C4-2B (cell line): ENCODE results near the gene MYOCD.

Source experiments
- H3K27ac ChIP-seq: fragments of 450-650 bp; 2 replicates; pipeline ENCODE4 v1.5.1; 2017
- ZFX ChIP-seq: fragments of 450-650 bp; IDR thresholded peaks from 2 replicates; pipeline ENCODE4 v1.6.1; 2017
- TF ChIP-seq, protein P1 (sequence below): fragments of 450-650 bp; conservative IDR thresholded peaks from 2 replicates; pipeline ENCODE4 v1.5.1; 2017; ENCODE audit warnings: mild to moderate bottlenecking

The MYOCD gene

DNA sequence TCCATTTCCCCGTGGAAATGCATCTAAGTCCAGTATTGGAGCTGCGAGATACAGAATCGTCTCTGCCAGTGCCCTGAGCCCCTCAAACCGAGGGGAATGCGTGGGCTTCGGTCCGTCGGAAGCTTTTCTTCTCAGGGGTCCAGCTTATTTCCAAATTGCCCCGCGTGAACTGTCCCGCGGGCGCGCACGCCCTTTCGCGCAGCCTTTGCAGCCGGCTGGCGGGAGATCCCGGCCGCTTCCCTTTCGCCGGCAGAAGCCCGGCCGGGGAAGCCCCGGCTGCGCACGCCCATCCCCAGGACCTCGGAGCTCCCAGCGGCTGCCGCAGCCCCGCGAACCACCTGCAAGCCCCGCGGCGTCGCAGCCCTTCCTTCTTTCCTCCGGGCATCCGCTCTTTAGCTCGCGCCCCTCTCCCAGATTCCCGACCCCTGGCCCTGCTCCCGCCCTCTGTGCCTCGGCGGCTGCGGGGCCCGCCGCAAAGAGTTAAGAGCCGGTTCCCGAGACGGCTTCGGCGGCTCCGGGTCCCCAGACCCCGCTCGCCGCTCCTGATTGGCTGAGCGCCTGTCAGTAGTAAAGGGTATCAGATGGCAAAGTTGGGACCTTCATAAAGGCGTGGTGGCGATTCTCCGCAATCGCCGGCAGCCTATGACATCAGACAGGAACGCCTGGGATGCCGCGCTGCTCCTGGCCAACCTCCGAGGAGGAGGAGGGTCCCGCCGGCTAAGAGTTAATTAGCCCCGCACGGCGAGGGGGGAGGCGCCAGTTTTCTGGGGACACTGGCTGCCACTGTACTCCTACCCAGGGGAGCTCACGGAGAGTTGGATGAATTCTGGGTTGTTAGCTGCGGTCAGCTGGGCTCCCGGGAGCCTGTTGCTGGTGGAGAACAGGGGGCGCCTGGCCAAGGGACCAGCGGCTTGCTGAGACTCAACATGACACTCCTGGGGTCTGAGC is at the start of gene MYOCD:
Gene MYOCD, plus strand, starts transcription at position 628 of the 948 bp plus-strand sequence. Its CDS starts 299 bp downstream, at position 927.
- H3K27ac ChIP-seq = no peak within 1 kb of the TSS
- TF ChIP-seq, protein P1, sequence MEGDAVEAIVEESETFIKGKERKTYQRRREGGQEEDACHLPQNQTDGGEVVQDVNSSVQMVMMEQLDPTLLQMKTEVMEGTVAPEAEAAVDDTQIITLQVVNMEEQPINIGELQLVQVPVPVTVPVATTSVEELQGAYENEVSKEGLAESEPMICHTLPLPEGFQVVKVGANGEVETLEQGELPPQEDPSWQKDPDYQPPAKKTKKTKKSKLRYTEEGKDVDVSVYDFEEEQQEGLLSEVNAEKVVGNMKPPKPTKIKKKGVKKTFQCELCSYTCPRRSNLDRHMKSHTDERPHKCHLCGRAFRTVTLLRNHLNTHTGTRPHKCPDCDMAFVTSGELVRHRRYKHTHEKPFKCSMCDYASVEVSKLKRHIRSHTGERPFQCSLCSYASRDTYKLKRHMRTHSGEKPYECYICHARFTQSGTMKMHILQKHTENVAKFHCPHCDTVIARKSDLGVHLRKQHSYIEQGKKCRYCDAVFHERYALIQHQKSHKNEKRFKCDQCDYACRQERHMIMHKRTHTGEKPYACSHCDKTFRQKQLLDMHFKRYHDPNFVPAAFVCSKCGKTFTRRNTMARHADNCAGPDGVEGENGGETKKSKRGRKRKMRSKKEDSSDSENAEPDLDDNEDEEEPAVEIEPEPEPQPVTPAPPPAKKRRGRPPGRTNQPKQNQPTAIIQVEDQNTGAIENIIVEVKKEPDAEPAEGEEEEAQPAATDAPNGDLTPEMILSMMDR = no peak
- no peak for TF ChIP-seq ZFX

DNA sequence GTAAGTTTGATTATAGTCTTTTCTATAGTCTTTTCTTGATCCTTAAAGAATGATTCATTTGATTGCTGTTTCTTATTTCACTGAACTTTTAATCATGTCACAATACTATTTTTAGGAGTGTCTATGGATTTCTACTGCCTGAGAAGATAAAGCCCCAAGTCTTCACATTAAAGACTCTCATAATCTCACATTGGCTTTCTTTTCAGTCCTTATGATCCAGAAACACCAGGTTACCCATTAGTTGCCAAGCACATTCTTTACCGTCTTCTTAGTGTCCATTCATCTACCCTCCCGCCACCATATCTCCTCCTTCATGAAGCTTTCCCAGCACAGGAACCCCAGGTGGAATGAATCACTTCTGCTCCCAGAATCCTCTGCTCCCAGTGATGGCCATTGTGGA is 49.5 kb upstream of the MYOCD start:
- H3K27ac ChIP-seq = no peak overlapping the region
- no peak for TF ChIP-seq ZFX
- TF ChIP-seq, protein P1 = no peak

- no peak overlapping the region for H3K27ac ChIP-seq
- TF ChIP-seq ZFX = no peak
- TF ChIP-seq, protein P1 = no peak
Measured at GRCh38 chr17:12618557-12618956, 47.1 kb upstream of the MYOCD start.

DNA sequence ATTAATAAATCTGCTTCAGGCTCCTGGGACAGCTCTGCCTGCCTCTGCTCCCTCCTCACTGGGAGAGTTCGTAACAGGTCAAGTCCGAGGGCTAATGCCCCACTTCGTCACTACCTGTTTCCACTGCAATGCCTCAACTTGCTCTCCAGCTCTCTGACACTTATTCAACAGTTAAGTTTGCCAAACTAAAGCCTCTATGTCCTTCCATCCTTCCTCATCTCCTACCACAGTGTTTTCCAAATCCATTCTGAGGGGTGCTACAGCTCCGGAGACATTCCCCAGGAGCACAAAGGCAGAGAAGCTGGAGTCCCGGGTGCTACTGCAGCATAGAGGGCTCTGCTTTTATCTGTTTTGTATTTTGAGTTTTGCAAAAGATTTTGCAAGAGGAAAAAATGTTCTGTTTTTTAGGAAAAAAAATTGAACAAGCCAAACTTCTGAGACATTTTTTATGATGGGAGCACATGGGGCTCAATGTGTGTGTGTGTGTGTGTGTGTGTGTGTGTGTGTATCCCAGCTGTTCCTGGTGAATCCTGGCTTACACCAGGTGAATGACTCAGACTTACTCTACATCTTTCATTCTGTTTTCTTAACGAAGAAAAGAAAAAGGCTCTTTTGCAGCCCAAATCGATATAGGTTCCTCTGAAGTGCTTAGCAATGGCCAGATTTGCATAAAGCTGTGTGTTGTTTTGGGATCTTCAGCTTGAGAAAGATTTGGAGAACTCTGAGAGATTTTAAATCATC is 46.1 kb upstream of the MYOCD start:
- H3K27ac ChIP-seq = no peak overlapping the region
- no peak for TF ChIP-seq ZFX
- TF ChIP-seq, protein P1 = no peak

DNA sequence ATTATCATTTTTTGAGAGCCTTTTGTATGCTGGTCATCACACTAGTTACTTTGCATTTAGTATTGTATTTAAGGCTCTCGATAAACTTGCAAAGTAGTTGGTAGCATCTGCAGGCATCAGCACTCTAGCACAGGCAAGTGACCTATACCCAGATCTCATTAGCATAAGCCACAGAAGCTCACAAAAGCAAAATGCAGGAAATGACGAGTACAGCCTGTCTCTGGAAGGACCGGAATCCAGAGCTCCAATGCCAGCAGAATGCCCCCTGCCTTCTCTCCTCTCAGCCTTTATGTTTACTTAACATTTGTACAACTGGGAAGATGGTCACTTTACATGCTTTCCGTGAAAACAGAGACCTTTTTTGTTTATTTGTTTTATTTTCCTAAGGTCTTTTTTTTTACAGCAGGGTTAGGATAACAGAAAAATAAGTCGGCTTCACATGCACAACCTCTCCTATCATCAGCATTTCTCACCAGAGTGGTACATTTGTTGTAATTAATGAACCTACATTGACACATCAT is 45.4 kb upstream of the MYOCD start:
- no peak overlapping the region for H3K27ac ChIP-seq
- TF ChIP-seq, protein P1 = no peak
- TF ChIP-seq ZFX = no peak

GRCh38 chr17:12622726-12623125 is 43.0 kb upstream of the MYOCD start:
- H3K27ac ChIP-seq = no peak overlapping the region
- TF ChIP-seq, protein P1 = no peak
- TF ChIP-seq ZFX = no peak
